HG02642 (cell line): ENCODE measurements around the gene DST.

ENCODE experiments used
- ATAC-seq: cut with Tn5 transposase; IDR thresholded peaks from one replicate; pipeline ENCODE4 v1.9.1; 2021; ENCODE audit warnings: mild to moderate bottlenecking; ENCODE audit not compliant: unreplicated experiment, poor library complexity

The DST gene

GRCh38 chr6:56491606-56492328 is 150.9 kb downstream of the DST start:
- ATAC-seq: no peak

- no peak for ATAC-seq
These were observed 151.7 kb downstream of the DST start for GRCh38 chr6:56490993-56491392.

DNA sequence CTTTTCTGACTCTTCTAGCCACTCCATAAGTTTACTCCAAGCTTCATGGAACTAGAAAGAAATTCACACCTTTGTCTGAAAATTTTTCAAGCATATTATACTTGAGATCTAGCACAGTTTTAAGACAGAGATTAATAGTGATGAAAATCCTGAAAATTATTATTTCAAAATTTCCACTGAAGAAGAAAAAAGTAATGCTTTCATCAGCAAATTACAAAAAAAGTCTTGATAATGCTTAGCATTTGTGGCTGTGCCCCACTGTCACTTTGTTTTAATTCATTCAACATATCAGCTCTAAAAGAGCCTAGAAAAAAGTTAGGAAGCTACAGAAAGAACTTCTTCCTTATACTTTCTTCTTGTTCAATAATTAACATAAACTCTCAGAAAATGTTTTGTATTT is 153.1 kb downstream of the DST start:
- ATAC-seq: no peak

GRCh38 chr6:56488281-56488680 is 154.4 kb downstream of the DST start:
- ATAC-seq: no peak

DNA sequence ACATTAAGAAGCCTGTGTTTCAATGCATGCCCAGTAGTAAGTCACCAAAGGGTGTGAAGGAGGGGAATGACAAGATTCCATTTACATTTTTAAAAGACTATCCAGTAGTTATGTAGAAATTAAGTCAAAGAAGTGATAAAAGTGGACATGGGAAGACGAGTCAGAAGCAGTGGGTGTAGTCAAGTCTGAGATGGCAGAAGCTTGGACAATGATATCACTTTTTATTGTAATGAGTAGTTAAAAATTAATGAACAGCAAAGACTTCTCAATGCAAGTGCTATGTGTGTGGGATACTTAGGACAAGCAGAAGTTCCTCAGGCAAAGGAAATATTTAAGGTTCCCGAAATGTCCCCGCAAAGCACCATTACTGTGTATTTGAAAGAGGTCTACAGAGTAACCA is 156.0 kb downstream of the DST start:
- no peak for ATAC-seq

GRCh38 chr6:56484669-56485068 is 158.0 kb downstream of the DST start:
- no peak for ATAC-seq

DNA sequence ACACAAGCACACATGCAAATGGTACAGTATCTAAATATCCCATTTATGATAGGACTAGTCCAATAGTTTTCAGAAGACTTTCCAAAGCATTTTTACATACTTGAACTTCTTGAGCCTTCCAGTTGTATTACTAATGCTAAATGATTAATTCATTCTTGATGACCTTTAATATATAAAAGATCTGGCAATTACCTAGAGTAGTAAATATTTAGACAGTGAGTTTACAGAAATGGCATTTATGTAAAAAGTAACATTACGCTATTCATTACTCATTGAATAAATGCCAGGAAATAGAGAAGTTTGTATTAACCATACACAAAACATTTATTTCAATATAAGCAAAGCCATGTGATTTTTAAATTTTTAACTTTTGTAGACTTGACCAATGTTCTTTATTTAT is 158.8 kb downstream of the DST start:
- no peak for ATAC-seq

DNA sequence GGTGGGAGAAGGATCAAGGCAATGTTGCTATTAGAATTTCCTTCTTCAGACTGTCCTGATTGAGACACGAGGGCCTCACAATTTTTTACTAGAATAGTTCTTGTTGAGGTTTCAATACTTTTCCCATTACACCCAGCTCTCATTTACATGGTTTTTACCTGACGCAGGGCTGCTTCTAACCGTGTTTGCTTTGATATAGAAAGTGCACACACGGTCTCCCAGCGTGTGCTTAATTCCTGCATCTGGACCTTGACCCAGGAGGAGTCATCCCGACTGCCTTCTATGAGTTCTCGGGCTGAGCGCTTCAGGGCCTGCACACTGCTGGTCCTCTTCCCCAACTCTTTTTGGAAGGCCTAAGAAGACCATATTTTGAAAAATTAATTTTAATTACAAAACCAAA is 160.2 kb downstream of the DST start:
- no peak for ATAC-seq

- ATAC-seq: no peak
These were observed 160.7 kb downstream of the DST start for GRCh38 chr6:56481957-56482356.

GRCh38 chr6:56480654-56481337 is 161.9 kb downstream of the DST start:
- ATAC-seq: no peak

DNA sequence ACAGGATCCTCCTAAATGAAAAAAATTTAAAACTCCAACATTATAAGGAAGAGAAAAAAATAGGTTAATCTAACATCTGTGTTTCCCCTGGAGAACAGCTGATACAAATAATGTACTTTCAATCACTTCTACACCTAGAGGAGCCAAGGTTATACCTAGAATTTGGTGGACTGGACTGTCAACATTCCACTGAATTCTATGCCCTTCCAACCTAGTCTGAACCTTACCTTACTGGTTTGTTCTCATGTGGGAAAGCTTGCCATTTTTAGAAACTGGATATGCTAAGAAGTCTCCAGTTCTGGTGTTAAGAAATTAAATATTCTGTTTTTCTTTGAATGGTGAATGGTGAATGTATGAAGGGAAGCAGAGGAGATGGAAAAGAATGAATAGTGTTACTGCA is 162.4 kb downstream of the DST start:
- no peak for ATAC-seq

- no peak for ATAC-seq
These were observed 163.3 kb downstream of the DST start for GRCh38 chr6:56479381-56479780.

DNA sequence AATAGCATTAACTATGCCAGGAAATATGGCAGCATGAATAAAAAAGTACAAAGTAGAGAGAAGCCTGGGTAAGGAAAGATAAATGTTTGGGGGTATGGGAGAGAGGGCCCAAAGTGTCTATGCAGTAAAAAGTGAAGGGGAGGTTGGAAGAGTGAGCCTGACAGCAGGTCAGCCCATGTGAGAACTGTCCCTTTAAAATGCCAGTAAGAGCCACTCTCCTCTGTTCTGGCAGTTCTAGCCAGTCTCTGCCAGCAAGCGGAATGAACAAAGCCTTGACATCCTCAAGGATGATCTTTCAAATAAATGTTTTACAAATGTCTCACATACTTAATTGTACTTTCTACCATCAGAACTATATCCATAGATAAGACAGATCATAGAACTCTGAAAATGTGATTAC is 164.5 kb downstream of the DST start:
- no peak for ATAC-seq

- no peak for ATAC-seq
These were observed 165.4 kb downstream of the DST start for GRCh38 chr6:56477241-56477640.

GRCh38 chr6:56475736-56476457 is 166.8 kb downstream of the DST start:
- ATAC-seq: no peak

- no peak for ATAC-seq
These were observed 168.2 kb downstream of the DST start for GRCh38 chr6:56474532-56474931.

GRCh38 chr6:56463443-56463842 is 179.2 kb downstream of the DST start:
- ATAC-seq: no peak

GRCh38 chr6:56459030-56459805 is 183.5 kb downstream of the DST start:
- ATAC-seq: no peak

DNA sequence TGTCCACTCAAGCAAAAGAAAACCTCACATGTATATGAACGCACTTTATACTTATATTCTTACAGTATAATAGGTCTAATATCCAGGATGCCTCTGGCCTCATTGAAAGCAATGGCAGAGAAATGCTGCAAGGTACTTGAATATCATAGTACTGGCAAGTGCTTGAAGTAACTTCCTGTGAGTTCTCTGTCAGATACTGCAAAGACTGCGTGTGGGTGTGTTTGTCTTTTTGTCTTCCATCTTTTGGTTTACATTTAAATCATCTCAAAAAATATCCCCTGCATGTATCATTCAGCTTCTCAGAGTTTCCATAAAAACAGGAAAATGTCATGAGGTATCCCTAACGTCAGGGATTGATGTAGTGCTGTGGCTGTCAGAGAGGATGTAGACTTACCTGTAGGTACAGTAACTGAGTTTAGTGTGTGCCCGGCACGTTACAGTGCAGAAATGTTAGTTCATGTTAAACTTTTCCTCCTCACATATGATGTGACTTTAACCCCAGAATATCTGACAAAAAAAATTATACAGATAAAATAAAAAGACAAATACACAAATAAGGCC is 184.3 kb downstream of the DST start:
- ATAC-seq: no peak

- ATAC-seq: no peak
These were observed 185.9 kb downstream of the DST start for GRCh38 chr6:56456785-56457184.
